Neural cell (in vitro differentiated cells): ENCODE measurements around the gene NCOR1. TPM values are rescaled to one million over a fixed set of nuclear protein-coding genes. Genes with fewer than 3 reads are reported as not detected.

Source experiments
- H2AFZ ChIP-seq: fragments of 200-600, 300-800 bp; sonication (generic), shearing (Covaris generic); 2 replicates; pipeline ENCODE4 v1.6.0; 2014; ENCODE audit warnings: low read depth, mild to moderate bottlenecking, antibody characterized with exemption, low read length, moderate library complexity
- H3F3A ChIP-seq: fragments of 200-600 bp; shearing (Covaris generic); 2 replicates; pipeline ENCODE4 v1.6.1; 2016; ENCODE audit warnings: mild to moderate bottlenecking, moderate library complexity, mixed read lengths, antibody characterized with exemption, low read length; ENCODE audit not compliant: insufficient read depth, poor library complexity, severe bottlenecking
- H3K27ac ChIP-seq: fragments of 200-600, 300-800 bp; sonication (generic), shearing (Covaris generic); 2 replicates; pipeline ENCODE4 v1.5.1; 2014; ENCODE audit warnings: mild to moderate bottlenecking, low read length, moderate library complexity
- H3K27me3 ChIP-seq: fragments of 300-800, 200-600 bp; sonication (generic), shearing (Covaris generic); 2 replicates; pipeline ENCODE4 v1.6.0; 2014; ENCODE audit warnings: mild to moderate bottlenecking, low read depth, low read length, moderate library complexity; ENCODE audit not compliant: insufficient read depth
- H3K36me3 ChIP-seq: fragments of 300-800, 200-600 bp; sonication (generic), shearing (Covaris generic); 2 replicates; pipeline ENCODE4 v1.5.1; 2014; ENCODE audit warnings: mild to moderate bottlenecking, antibody characterized with exemption, low read length, moderate library complexity; ENCODE audit not compliant: insufficient read depth
- H3K4me2 ChIP-seq: fragments of 300-800, 200-600 bp; sonication (generic), shearing (Covaris generic); 2 replicates; pipeline ENCODE4 v1.6.0; 2014; ENCODE audit warnings: mild to moderate bottlenecking, low read length
- H3K4me3 ChIP-seq: fragments of 300-800, 200-600 bp; sonication (generic), shearing (Covaris generic); 2 replicates; pipeline ENCODE4 v1.5.1; 2014; ENCODE audit warnings: mild to moderate bottlenecking, low read length, moderate library complexity
- H3K79me2 ChIP-seq: fragments of 200-600 bp; shearing (Covaris generic); replicated peaks from 2 replicates; pipeline ENCODE4 v1.6.0; 2014; ENCODE audit warnings: mild to moderate bottlenecking, low read length, moderate library complexity; ENCODE audit not compliant: insufficient read depth
- H3K9ac ChIP-seq: fragments of 300-800, 200-600 bp; sonication (generic), shearing (Covaris generic); 2 replicates; pipeline ENCODE4 v1.6.1; 2016; ENCODE audit warnings: mild to moderate bottlenecking, low read length, mixed read lengths
- H3K9me2 ChIP-seq: fragments of 200-600 bp; shearing (Covaris generic); 2 replicates; pipeline ENCODE4 v1.6.1; 2016; ENCODE audit warnings: mild to moderate bottlenecking, low read length, mixed read lengths; ENCODE audit not compliant: insufficient read depth
- H3K9me3 ChIP-seq: fragments of 200-600, 300-800 bp; sonication (generic), shearing (Covaris generic); 2 replicates; pipeline ENCODE4 v1.6.1; 2016; ENCODE audit warnings: mild to moderate bottlenecking, mixed run types, low read length, moderate library complexity, mixed read lengths
- H4K20me1 ChIP-seq: fragments of 200-600 bp; shearing (Covaris generic); 2 replicates; pipeline ENCODE4 v1.6.1; 2016; ENCODE audit warnings: mild to moderate bottlenecking, mixed run types; ENCODE audit not compliant: insufficient read depth
- EP300 ChIP-seq: fragments of 450-650 bp; conservative IDR thresholded peaks from 2 replicates; pipeline ENCODE4 v1.6.1; 2014; ENCODE audit warnings: antibody characterized with exemption, mild to moderate bottlenecking, moderate library complexity; ENCODE audit not compliant: poor library complexity, severe bottlenecking
- EZH2 ChIP-seq: fragments of 200-600, 300-800 bp; shearing (Covaris generic), sonication (generic); IDR thresholded peaks from 2 replicates; pipeline ENCODE4 v1.6.1; 2014; ENCODE audit warnings: antibody characterized with exemption, low read length, borderline replicate concordance, mild to moderate bottlenecking; ENCODE audit not compliant: insufficient read depth, poor library complexity, severe bottlenecking
- MXI1 ChIP-seq: fragments of 450-650 bp; conservative IDR thresholded peaks from 2 replicates; pipeline ENCODE4 v1.6.1; 2014; ENCODE audit warnings: antibody characterized with exemption, mild to moderate bottlenecking; ENCODE audit not compliant: poor library complexity, severe bottlenecking
- POLR2AphosphoS5 ChIP-seq: IDR thresholded peaks from 2 replicates; pipeline ENCODE4 v1.6.1; 2012
- RAD21 ChIP-seq: fragments of 450-650 bp; conservative IDR thresholded peaks from 2 replicates; pipeline ENCODE4 v1.6.1; 2014; ENCODE audit warnings: antibody characterized with exemption, mild to moderate bottlenecking, moderate library complexity
- SMC3 ChIP-seq: fragments of 450-650 bp; conservative IDR thresholded peaks from 2 replicates; pipeline ENCODE4 v1.6.1; 2014; ENCODE audit warnings: antibody characterized with exemption, mild to moderate bottlenecking, moderate library complexity; ENCODE audit not compliant: poor library complexity
- TAF1 ChIP-seq: IDR thresholded peaks from 2 replicates; pipeline ENCODE4 v1.6.1; 2012; ENCODE audit warnings: low read depth
- polyA plus RNA-seq: library from polyadenylated mRNA; depleted of rRNA; stranded (reverse); fragments of >200 nt; gene quantifications from 2 replicates; pipeline ENCODE4 v1.2.3, GENCODE V29; 2014
- TF ChIP-seq, protein P1 (sequence below): IDR thresholded peaks from 2 replicates; pipeline ENCODE4 v1.6.1; 2012; ENCODE audit warnings: borderline replicate concordance
- TF ChIP-seq, protein P2 (sequence below): fragments of 450-650 bp; IDR thresholded peaks from 2 replicates; pipeline ENCODE4 v1.5.1; 2014; ENCODE audit warnings: antibody characterized with exemption, mild to moderate bottlenecking, moderate library complexity; ENCODE audit not compliant: poor library complexity, severe bottlenecking

NCOR1 gene
- polyA plus RNA-seq, 1 donor from 2014 or later = 26.9 TPM

DNA sequence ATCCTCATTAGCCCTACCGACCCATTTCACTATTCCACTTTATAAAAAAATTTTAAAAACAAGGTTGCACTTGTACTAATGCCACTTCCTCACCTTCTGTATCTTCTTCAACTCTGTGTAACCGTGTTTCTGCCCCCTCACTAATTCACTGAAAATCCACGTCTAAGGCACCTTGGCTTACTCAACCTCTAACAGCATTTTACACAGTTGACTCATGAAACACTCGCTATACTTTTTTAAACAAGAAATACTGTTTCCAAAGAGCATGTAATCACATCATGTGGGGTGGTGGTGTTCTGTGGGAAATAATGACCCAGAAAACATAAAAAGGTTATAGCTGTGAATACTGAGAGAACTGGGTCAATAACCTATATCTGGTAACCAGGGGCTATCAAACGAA, 79.9 kb downstream of the NCOR1 start:
- H3K4me3 ChIP-seq = no peak overlapping the region
- no peak overlapping the region for H3K27ac ChIP-seq
- no peak for TF ChIP-seq RAD21
- TF ChIP-seq MXI1 = no peak
- TF ChIP-seq EP300 = no peak
- TF ChIP-seq, protein P1, sequence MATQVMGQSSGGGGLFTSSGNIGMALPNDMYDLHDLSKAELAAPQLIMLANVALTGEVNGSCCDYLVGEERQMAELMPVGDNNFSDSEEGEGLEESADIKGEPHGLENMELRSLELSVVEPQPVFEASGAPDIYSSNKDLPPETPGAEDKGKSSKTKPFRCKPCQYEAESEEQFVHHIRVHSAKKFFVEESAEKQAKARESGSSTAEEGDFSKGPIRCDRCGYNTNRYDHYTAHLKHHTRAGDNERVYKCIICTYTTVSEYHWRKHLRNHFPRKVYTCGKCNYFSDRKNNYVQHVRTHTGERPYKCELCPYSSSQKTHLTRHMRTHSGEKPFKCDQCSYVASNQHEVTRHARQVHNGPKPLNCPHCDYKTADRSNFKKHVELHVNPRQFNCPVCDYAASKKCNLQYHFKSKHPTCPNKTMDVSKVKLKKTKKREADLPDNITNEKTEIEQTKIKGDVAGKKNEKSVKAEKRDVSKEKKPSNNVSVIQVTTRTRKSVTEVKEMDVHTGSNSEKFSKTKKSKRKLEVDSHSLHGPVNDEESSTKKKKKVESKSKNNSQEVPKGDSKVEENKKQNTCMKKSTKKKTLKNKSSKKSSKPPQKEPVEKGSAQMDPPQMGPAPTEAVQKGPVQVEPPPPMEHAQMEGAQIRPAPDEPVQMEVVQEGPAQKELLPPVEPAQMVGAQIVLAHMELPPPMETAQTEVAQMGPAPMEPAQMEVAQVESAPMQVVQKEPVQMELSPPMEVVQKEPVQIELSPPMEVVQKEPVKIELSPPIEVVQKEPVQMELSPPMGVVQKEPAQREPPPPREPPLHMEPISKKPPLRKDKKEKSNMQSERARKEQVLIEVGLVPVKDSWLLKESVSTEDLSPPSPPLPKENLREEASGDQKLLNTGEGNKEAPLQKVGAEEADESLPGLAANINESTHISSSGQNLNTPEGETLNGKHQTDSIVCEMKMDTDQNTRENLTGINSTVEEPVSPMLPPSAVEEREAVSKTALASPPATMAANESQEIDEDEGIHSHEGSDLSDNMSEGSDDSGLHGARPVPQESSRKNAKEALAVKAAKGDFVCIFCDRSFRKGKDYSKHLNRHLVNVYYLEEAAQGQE = no peak
- TF ChIP-seq SMC3 = no peak
- TF ChIP-seq POLR2AphosphoS5 = no peak
- no peak overlapping the region for H2AFZ ChIP-seq
- peaks cover 8% of the 10 kb centered on the region for H3K36me3 ChIP-seq
- no peaks in the 10 kb centered on the region for H3K27me3 ChIP-seq
- no peaks in the 10 kb centered on the region for H3K9me2 ChIP-seq
- no peaks in the 10 kb centered on the region for H3K79me2 ChIP-seq
- no peak overlapping the region for H3K9ac ChIP-seq
- H3K4me2 ChIP-seq = no peak overlapping the region
- H3K9me3 ChIP-seq = no peaks in the 10 kb centered on the region
- no peaks in the 10 kb centered on the region for H3F3A ChIP-seq
- H4K20me1 ChIP-seq = no peaks in the 10 kb centered on the region

DNA sequence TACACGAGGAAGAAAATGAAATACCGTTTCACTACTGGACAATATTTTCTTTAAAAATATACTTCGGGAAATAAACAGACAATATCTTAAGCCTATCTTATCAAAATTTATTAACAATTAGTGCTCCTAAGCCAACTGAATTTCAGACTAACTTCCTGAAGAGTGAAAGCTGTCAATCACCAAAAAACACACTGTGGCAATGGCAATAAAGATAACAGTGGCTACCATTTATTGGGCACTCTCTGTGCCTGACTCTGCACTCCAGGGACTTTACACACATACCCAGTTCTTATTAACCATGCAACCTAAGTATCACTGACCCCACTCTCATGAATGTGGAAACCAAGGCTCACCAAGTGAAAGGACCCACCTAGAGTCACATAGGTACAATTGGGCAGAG, 83.7 kb downstream of the NCOR1 start:
- no peak overlapping the region for H3K27ac ChIP-seq
- peaks cover 4% of the 10 kb centered on the region for H3K36me3 ChIP-seq
- no peak overlapping the region for H3K4me2 ChIP-seq
- H3K27me3 ChIP-seq = no peaks in the 10 kb centered on the region
- no peaks in the 10 kb centered on the region for H3F3A ChIP-seq
- no peak overlapping the region for H3K4me3 ChIP-seq
- no peaks in the 10 kb centered on the region for H3K9me3 ChIP-seq
- H3K9ac ChIP-seq = no peak overlapping the region
- TF ChIP-seq MXI1 = no peak
- TF ChIP-seq SMC3 = no peak
- TF ChIP-seq EP300 = no peak
- no peak for TF ChIP-seq EZH2
- TF ChIP-seq RAD21 = no peak
- no peak for TF ChIP-seq POLR2AphosphoS5
- no peak for TF ChIP-seq TAF1
- TF ChIP-seq, protein P2, sequence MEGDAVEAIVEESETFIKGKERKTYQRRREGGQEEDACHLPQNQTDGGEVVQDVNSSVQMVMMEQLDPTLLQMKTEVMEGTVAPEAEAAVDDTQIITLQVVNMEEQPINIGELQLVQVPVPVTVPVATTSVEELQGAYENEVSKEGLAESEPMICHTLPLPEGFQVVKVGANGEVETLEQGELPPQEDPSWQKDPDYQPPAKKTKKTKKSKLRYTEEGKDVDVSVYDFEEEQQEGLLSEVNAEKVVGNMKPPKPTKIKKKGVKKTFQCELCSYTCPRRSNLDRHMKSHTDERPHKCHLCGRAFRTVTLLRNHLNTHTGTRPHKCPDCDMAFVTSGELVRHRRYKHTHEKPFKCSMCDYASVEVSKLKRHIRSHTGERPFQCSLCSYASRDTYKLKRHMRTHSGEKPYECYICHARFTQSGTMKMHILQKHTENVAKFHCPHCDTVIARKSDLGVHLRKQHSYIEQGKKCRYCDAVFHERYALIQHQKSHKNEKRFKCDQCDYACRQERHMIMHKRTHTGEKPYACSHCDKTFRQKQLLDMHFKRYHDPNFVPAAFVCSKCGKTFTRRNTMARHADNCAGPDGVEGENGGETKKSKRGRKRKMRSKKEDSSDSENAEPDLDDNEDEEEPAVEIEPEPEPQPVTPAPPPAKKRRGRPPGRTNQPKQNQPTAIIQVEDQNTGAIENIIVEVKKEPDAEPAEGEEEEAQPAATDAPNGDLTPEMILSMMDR = no peak
- TF ChIP-seq, protein P1 = no peak
- no peaks in the 10 kb centered on the region for H3K79me2 ChIP-seq
- no peaks in the 10 kb centered on the region for H4K20me1 ChIP-seq
- H3K9me2 ChIP-seq = no peaks in the 10 kb centered on the region
- no peak overlapping the region for H2AFZ ChIP-seq
